ENCODE data around the gene CFAP126.

Gene CFAP126

GRCh38 chr1:161382214-161383019 lies 14.7 kb upstream of the CFAP126 start:
- H3K9me3 ChIP-seq (ENCODE audit: control insufficient read depth, insufficient read depth, low read depth, low read length), result no peaks in the 10 kb centered on the region
- no peak overlapping the region for H3K4me3 ChIP-seq (ENCODE audit: low read depth, low read length)
- H3K4me1 ChIP-seq (ENCODE audit: control insufficient read depth, insufficient read depth, low read length), result no peaks in the 10 kb centered on the region
- no peak overlapping the region for H3K27ac ChIP-seq (ENCODE audit: extremely low read depth, low read depth, low read length)
- no peaks in the 10 kb centered on the region for H3K36me3 ChIP-seq (ENCODE audit: control insufficient read depth in 2 of 2, insufficient read depth in 1 of 2, low read length in 2 of 2)
- ChIA-PET CTCF (interaction anchor here (0.6 to 7.3 kb wide), 52 partner anchors 8 to 699 kb away, joined by 3 to 146 read pairs (median 5); partner anchors contain the start of genes ADAMTS4, APOA2, B4GALT3 and CFAP126), POLR2A (interaction anchor here (0.6 to 1.6 kb wide), 3 partner anchors 58 to 217 kb away, joined by 3 to 9 read pairs (median 6); partner anchors contain the start of gene PPOX)
- TF ChIP-seq CTCF (tag by site-specific recombination; IDR thresholded peaks at IDR 0.05) (0 out of 2 replicates have a peak, but pooled peaks have one; percentile 13), ZNF660 (tag by site-specific recombination; IDR thresholded peaks at IDR 0.05) (peak; percentile 78), ZBTB48 (tag by site-specific recombination; IDR thresholded peaks at IDR 0.05) (0 out of 2 replicates have a peak, but pooled peaks have one; percentile 15), ZNF654 (tag by site-specific recombination; IDR thresholded peaks at IDR 0.05; ENCODE audit: low read depth) (peak; percentile 78), SALL2 (tag by site-specific recombination; IDR thresholded peaks at IDR 0.05; ENCODE audit: borderline replicate concordance) (no peak), PRDM6 (tag by site-specific recombination; IDR thresholded peaks at IDR 0.05) (peak; percentile 21; the same call in 1 of the 2 replicates), ZNF221 (tag by site-specific recombination; IDR thresholded peaks at IDR 0.05; ENCODE audit: borderline replicate concordance) (no peak)

- ChIA-PET POLR2A (interaction anchor here (1.0 to 1.6 kb wide), 2 partner anchors 58 to 216 kb away, joined by 3 to 6 read pairs; partner anchors contain the start of gene PPOX), CTCF (interaction anchor here (0.6 to 7.3 kb wide), 44 partner anchors 9 to 699 kb away, joined by 3 to 146 read pairs (median 6); partner anchors contain the start of genes ADAMTS4, APOA2, B4GALT3 and CFAP126)
- TF ChIP-seq ZNF423 (tag by site-specific recombination; IDR thresholded peaks at IDR 0.05), result no peak
- TF ChIP-seq ZBTB7A (tag by site-specific recombination; IDR thresholded peaks at IDR 0.05; ENCODE audit: low read depth), result no peak
- TF ChIP-seq ZBTB17 (tag by site-specific recombination; IDR thresholded peaks at IDR 0.05), result 0 out of 2 replicates have a peak, but pooled peaks have one; percentile 25
- Histone ChIP-seq H3K9me3 (ENCODE audit: control insufficient read depth, insufficient read depth, low read depth, low read length) (no peaks in the 10 kb centered on the region), H3K4me1 (ENCODE audit: control insufficient read depth, insufficient read depth, low read length) (no peaks in the 10 kb centered on the region), H3K4me3 (ENCODE audit: low read depth, low read length) (no peak overlapping the region), H3K36me3 (ENCODE audit: control insufficient read depth in 2 of 2, insufficient read depth in 1 of 2, low read length in 2 of 2) (no peaks in the 10 kb centered on the region), H3K27ac (ENCODE audit: extremely low read depth, low read depth, low read length) (no peak overlapping the region)
Measured at GRCh38 chr1:161381707-161382106, 14.0 kb upstream of the CFAP126 start.

GRCh38 chr1:161379071-161379470 lies 11.4 kb upstream of the CFAP126 start:
- no peaks in the 10 kb centered on the region for H3K4me1 ChIP-seq (ENCODE audit: control insufficient read depth, insufficient read depth, low read length)
- ChIA-PET CTCF (interaction anchor here (0.6 to 4.8 kb wide), 4 partner anchors 10 to 187 kb away, joined by 3 to 54 read pairs (median 7); partner anchors contain the start of gene CFAP126), POLR2A (no interaction called here)
- H3K9me3 ChIP-seq (ENCODE audit: control insufficient read depth, insufficient read depth, low read depth, low read length), result no peaks in the 10 kb centered on the region
- H3K36me3 ChIP-seq (ENCODE audit: control insufficient read depth in 2 of 2, insufficient read depth in 1 of 2, low read length in 2 of 2), result no peaks in the 10 kb centered on the region
- no peak overlapping the region for H3K4me3 ChIP-seq (ENCODE audit: low read depth, low read length)
- no peak overlapping the region for H3K27ac ChIP-seq (ENCODE audit: extremely low read depth, low read depth, low read length)
- TF ChIP-seq ZNF792 (tag by site-specific recombination; IDR thresholded peaks at IDR 0.05) (no peak), ZNF37A (tag by site-specific recombination; IDR thresholded peaks at IDR 0.05) (no peak), ZNF404 (tag by site-specific recombination; IDR thresholded peaks at IDR 0.05) (no peak), ZNF354C (tag by site-specific recombination; IDR thresholded peaks at IDR 0.05; ENCODE audit: borderline replicate concordance, low read depth) (no peak), ZNF677 (tag by site-specific recombination; IDR thresholded peaks at IDR 0.05) (no peak), ZSCAN18 (tag by site-specific recombination; IDR thresholded peaks at IDR 0.05) (no peak), ZNF777 (tag by site-specific recombination; IDR thresholded peaks at IDR 0.05; ENCODE audit: borderline replicate concordance) (no peak), ZNF169 (tag by site-specific recombination; IDR thresholded peaks at IDR 0.05) (no peak), ZEB2 (tag by site-specific recombination; IDR thresholded peaks at IDR 0.05) (no peak), ZNF692 (tag by site-specific recombination; IDR thresholded peaks at IDR 0.05) (no peak), ZNF239 (tag by site-specific recombination; IDR thresholded peaks at IDR 0.05) (no peak), ZBTB1 (tag by site-specific recombination; IDR thresholded peaks at IDR 0.05) (no peak), ZNF501 (tag by site-specific recombination; IDR thresholded peaks at IDR 0.05) (no peak)
